ENCODE measurements around the gene PLAGL1. TPM values are rescaled to one million over a fixed set of nuclear protein-coding genes. Genes with fewer than 3 reads are reported as not detected.

PLAGL1 gene
- total and polyA plus RNA-seq, 2 of the 13 experiments (the other 11 are each of a cell fraction or from before 2014, with no cell fraction given): 0.60 to 2.3 TPM

GRCh38 chr6:144047688-144048087 lies 39.6 kb upstream of the PLAGL1 start (continued):
- TF ChIP-seq ZNF687 (CRISPR knock-in tag; IDR thresholded peaks at IDR 0.05): no peak
- TF ChIP-seq SP2 (CRISPR knock-in tag; IDR thresholded peaks at IDR 0.05): no peak
- TF ChIP-seq HNRNPH1 (optimal IDR thresholded peaks at IDR 0.05; ENCODE audit: low read depth, low read length): no peak
- no peak for TF ChIP-seq RBFOX2 (IDR thresholded peaks at IDR 0.05; ENCODE audit: low read depth, low read length)
- no peak for TF ChIP-seq PTBP1 (IDR thresholded peaks at IDR 0.05; ENCODE audit: low read depth, low read length, poor library complexity, severe bottlenecking)
- TF ChIP-seq GTF2F1 (IDR thresholded peaks at IDR 0.05; ENCODE audit: low read length): no peak
- no peak for TF ChIP-seq SYNCRIP (IDR thresholded peaks at IDR 0.05; ENCODE audit: insufficient read depth, low read depth, low read length)
- TF ChIP-seq MBD4 (IDR thresholded peaks at IDR 0.05; ENCODE audit: borderline replicate concordance, low read length): no peak
- TF ChIP-seq ZMYM4 (CRISPR knock-in tag; IDR thresholded peaks at IDR 0.05): no peak
- no peak for TF ChIP-seq RERE (CRISPR knock-in tag; IDR thresholded peaks at IDR 0.05; ENCODE audit: low read depth)
- TF ChIP-seq ZNF34 (CRISPR knock-in tag; IDR thresholded peaks at IDR 0.05; ENCODE audit: borderline replicate concordance): no peak
- no peak for TF ChIP-seq ZNF589 (CRISPR knock-in tag; conservative IDR thresholded peaks at IDR 0.05)
- TF ChIP-seq TMF1 (CRISPR knock-in tag; IDR thresholded peaks at IDR 0.05; ENCODE audit: low read depth): no peak
- no peak for TF ChIP-seq ETV5 (CRISPR knock-in tag; IDR thresholded peaks at IDR 0.05; ENCODE audit: borderline replicate concordance)
- TF ChIP-seq ZNF614 (CRISPR knock-in tag; IDR thresholded peaks at IDR 0.05; ENCODE audit: borderline replicate concordance): no peak
- no peak for TF ChIP-seq ZNF468 (CRISPR knock-in tag; IDR thresholded peaks at IDR 0.05)
